ENCODE measurements around the gene NINL.

NINL gene

DNA sequence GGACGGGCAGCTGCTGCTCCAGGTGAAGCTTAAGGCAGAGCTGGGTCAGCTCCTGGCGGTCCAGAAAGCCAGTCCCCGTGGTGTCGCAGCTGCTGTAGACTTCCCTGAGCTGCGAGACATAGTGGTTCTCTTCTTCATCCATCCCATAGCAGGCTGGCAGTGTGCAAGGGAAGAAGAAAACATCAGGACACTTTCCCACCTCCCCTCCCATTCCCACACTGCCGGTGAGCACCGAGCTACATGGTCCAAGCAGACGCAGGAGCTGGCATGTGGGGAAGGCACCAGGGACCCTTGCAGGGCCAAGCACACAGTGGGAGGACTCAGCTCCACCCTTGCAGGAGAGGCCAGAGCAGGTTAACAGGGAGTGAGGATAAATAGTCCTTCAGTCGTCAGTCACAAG, 58.9 kb downstream of the NINL start:
- no peaks in the 10 kb centered on the region for H4K20me1 ChIP-seq
- no peak overlapping the region for H3K9ac ChIP-seq
- H3K9me3 ChIP-seq: peaks cover 24% of the 10 kb centered on the region
- no peaks in the 10 kb centered on the region for H3K4me1 ChIP-seq
- H3K4me3 ChIP-seq: no peak overlapping the region
- H3K27ac ChIP-seq: no peak overlapping the region
- H3K27me3 ChIP-seq: no peaks in the 10 kb centered on the region
- peaks cover 32% of the 10 kb centered on the region for H3K36me3 ChIP-seq
- no peak overlapping the region for H3K4me2 ChIP-seq
- no peak for TF ChIP-seq Cebpa-rat (IDR thresholded peaks at IDR 0.05)

DNA sequence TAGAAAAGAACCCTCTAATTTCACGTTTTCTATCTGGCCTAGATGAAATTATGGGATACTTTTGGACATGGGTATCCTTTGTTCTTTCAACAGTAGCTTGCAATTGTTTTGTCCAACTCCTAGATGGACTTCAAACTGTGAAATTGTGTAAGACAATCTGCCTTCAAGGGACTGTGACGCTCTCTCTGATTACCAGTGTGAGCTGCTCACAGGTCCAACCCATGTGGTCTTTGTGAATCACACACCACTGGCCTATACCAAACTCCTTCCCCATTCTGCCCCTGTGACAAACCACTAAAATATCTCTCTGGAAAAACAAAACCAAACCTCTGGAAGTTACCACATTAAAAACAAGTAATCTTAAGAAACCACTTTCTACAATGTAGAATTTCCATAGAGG, 59.5 kb downstream of the NINL start:
- Histone ChIP-seq H3K9me3 (peaks cover 24% of the 10 kb centered on the region), H3K4me3 (no peak overlapping the region), H3K4me1 (no peaks in the 10 kb centered on the region), H3K9ac (no peak overlapping the region), H3K4me2 (no peak overlapping the region), H3K36me3 (peaks cover 35% of the 10 kb centered on the region), H4K20me1 (no peaks in the 10 kb centered on the region), H3K27ac (no peak overlapping the region), H3K27me3 (no peaks in the 10 kb centered on the region)
- no peak for TF ChIP-seq Cebpa-rat (IDR thresholded peaks at IDR 0.05)

DNA sequence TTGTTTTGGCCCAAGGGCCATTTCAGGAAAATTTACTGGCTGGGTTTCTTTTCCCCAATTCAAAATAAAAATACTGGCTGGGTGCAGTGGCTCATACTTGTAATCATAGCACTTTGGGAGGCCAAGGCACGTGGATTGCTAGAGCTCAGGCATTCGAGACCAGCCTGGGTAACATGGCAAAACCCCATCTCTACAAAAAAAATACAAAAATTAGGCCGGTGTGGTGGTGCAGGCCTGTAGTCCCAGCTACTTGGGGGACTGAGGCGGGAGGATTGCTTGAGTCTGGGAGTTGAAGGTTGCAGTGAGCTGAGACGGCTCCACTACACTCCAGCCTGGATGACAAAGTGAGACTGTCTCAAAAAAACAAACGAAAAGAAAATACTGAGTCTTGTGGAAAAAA, 60.0 kb downstream of the NINL start:
- no peak overlapping the region for H3K4me3 ChIP-seq
- no peaks in the 10 kb centered on the region for H3K27me3 ChIP-seq
- TF ChIP-seq Cebpa-rat (IDR thresholded peaks at IDR 0.05): no peak
- no peak overlapping the region for H3K9ac ChIP-seq
- H3K4me2 ChIP-seq: no peak overlapping the region
- H3K9me3 ChIP-seq: peaks cover 24% of the 10 kb centered on the region
- no peaks in the 10 kb centered on the region for H3K4me1 ChIP-seq
- peaks cover 40% of the 10 kb centered on the region for H3K36me3 ChIP-seq
- H3K27ac ChIP-seq: no peak overlapping the region
- H4K20me1 ChIP-seq: no peaks in the 10 kb centered on the region

DNA sequence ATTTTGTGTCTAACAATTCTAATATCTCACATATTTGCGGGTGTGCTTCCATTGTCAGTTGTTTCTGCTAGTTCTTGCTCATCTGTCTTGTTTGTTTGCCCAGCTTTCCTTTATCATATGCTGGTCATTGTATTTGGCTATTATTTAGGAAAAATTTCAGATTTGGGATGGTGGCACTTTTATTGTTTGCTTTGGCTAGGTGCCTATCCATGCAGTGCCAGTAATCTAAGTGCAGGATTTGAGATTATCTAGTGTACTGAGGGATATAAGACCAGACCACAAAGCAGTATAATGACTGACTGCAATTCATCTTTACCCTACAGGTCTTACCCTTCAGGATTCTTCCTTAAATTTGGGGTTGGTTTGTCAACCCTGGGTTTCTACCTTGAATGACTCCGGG, 63.9 kb downstream of the NINL start:
- Histone ChIP-seq H4K20me1 (no peaks in the 10 kb centered on the region), H3K36me3 (peaks cover 54% of the 10 kb centered on the region), H3K4me2 (no peak overlapping the region), H3K9me3 (peaks cover 42% of the 10 kb centered on the region), H3K27ac (no peak overlapping the region), H3K4me3 (no peak overlapping the region), H3K9ac (no peak overlapping the region), H3K4me1 (peaks cover 14% of the 10 kb centered on the region), H3K27me3 (no peaks in the 10 kb centered on the region; the same call in 1 of the 2 replicates)
- TF ChIP-seq Cebpa-rat (IDR thresholded peaks at IDR 0.05): no peak

DNA sequence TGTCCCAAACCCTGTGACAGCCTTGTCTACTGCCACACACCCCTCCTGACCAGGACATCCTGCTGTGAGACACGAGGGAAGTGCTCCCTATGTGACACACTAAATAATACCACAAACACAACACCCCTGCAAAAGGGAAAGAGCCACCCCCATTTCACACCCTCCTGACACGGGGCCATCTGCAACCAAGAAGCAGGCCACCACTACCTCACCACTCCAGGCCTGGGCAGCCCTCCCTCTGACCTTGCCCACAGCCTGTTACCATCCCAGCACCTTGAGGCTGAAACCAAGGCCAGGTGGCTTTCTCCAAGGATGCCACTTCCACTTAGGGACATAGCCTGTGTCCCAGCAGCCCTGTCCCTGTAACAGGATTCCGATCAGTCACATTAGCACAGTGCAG, 68.2 kb downstream of the NINL start:
- no peak for TF ChIP-seq Cebpa-rat (IDR thresholded peaks at IDR 0.05)
- no peak overlapping the region for H3K4me2 ChIP-seq
- no peak overlapping the region for H3K27ac ChIP-seq
- H3K27me3 ChIP-seq: no peaks in the 10 kb centered on the region; the same call in 1 of the 2 replicates
- H3K4me1 ChIP-seq: peaks cover 21% of the 10 kb centered on the region
- peaks cover 84% of the 10 kb centered on the region for H3K9me3 ChIP-seq
- H3K9ac ChIP-seq: no peak overlapping the region
- H4K20me1 ChIP-seq: no peaks in the 10 kb centered on the region
- peaks cover 73% of the 10 kb centered on the region for H3K36me3 ChIP-seq
- no peak overlapping the region for H3K4me3 ChIP-seq

DNA sequence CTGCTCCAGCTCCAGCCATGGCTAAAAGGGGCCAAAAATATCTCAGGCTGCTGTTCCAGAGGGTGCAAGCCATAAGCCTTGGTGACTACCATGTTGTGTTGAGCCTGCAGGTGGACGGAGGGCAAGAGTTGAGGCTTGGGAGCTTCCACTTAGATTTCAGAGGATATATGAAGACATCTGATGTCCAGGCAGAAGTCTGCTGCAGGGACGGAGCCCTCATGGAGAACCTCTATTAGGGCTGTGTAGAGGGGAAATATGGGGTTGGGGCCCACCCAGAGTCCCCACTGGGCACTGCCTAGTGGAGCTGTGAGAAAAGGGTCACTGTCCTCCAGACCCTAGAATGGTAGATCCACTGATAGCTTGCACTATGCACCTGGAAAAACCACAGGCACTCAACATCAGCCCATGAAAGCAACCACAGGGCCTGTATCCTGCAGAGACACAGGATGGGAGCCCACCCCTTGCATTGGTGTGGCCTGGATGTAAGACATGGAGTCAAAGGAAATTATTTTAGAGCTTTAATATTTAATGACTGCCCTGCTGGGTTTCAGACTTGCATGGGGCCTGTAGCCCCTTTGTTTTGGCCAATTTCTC, 70.5 kb downstream of the NINL start:
- no peak for TF ChIP-seq Cebpa-rat (IDR thresholded peaks at IDR 0.05)
- Histone ChIP-seq H3K27me3 (no peaks in the 10 kb centered on the region; the same call in 1 of the 2 replicates), H3K9me3 (peaks cover 74% of the 10 kb centered on the region), H4K20me1 (no peaks in the 10 kb centered on the region), H3K4me2 (no peak overlapping the region), H3K9ac (no peak overlapping the region), H3K4me3 (peak overlapping the region; percentile 23; the same call in 1 of the 2 replicates), H3K36me3 (peaks cover 75% of the 10 kb centered on the region), H3K27ac (no peak overlapping the region), H3K4me1 (peaks cover 34% of the 10 kb centered on the region)

DNA sequence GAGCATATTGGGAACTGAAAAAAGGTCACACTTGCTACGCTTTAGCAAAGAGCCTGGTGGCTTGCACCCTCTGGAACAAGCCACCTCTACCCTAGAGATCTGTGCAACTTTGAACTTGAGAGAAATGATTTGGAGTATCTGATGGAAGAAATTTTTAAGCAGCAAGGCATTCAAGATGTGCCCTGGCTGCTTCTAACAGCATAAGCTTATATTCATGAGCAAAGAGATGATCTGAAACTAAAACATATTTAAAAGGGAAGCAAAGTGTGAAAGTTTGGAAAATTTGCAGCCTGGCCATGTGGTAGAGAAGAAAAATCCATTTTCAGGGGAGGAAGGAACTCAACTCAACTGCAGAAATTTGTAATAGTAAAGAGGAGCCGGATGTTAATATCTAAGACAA, 71.1 kb downstream of the NINL start:
- Histone ChIP-seq H3K4me1 (peaks cover 40% of the 10 kb centered on the region), H3K4me2 (no peak overlapping the region), H3K27me3 (no peaks in the 10 kb centered on the region; the same call in 1 of the 2 replicates), H3K4me3 (0 out of 2 replicates have a peak overlapping the region, but pooled peaks have one; percentile 23), H3K9me3 (peaks cover 71% of the 10 kb centered on the region), H4K20me1 (no peaks in the 10 kb centered on the region), H3K27ac (no peak overlapping the region), H3K36me3 (peaks cover 81% of the 10 kb centered on the region), H3K9ac (no peak overlapping the region)
- TF ChIP-seq Cebpa-rat (IDR thresholded peaks at IDR 0.05): no peak

DNA sequence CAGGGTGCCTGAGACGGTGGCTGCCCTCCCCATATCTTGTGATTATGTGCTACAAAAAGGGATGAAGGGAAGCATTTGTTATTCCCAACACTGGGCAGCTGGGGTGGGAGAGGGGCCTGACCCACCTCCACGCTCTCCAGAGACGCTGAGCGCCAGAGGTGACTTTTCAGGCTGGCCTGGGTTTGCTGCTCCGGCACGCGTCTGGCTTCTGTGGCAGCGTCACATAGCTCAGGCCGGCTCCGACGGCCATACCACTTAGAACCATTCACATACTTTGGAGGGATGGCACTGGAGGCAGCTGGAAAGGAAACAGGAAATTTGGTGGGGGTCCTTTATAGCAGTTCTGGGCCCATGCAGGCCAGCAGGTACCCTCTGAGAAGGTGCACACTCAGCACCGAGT, 72.6 kb downstream of the NINL start:
- TF ChIP-seq Cebpa-rat (IDR thresholded peaks at IDR 0.05): no peak
- Histone ChIP-seq H3K9ac (no peak overlapping the region), H3K4me1 (peaks cover 40% of the 10 kb centered on the region), H3K4me2 (no peak overlapping the region), H3K27me3 (no peaks in the 10 kb centered on the region; the same call in 1 of the 2 replicates), H3K4me3 (no peak overlapping the region), H3K9me3 (peaks cover 65% of the 10 kb centered on the region), H4K20me1 (no peaks in the 10 kb centered on the region), H3K36me3 (peaks cover 89% of the 10 kb centered on the region), H3K27ac (no peak overlapping the region)

DNA sequence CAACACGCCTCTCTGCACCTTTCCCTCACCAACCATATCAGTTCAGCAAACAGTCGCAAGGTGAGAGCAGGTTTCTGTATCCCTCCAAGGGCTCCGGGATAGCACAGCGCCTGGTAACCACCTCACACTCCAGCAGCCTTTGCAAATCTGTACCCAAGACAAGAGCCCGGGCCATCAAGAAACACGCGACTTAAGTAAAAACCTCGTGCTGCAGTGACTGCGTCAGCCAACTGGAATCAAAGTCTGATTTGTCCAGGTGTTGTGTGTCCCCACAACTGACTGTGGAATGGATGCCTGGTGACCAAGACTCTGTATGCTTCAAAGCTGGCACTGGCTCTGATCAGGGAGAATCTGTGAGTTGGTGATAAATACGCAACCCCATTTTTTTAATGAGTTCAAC, 74.1 kb downstream of the NINL start:
- Histone ChIP-seq H4K20me1 (no peaks in the 10 kb centered on the region), H3K4me2 (no peak overlapping the region), H3K36me3 (peaks cover 74% of the 10 kb centered on the region), H3K27me3 (no peaks in the 10 kb centered on the region), H3K4me1 (peaks cover 55% of the 10 kb centered on the region), H3K4me3 (no peak overlapping the region), H3K27ac (no peak overlapping the region), H3K9me3 (peaks cover 50% of the 10 kb centered on the region), H3K9ac (no peak overlapping the region)
- no peak for TF ChIP-seq Cebpa-rat (IDR thresholded peaks at IDR 0.05)

DNA sequence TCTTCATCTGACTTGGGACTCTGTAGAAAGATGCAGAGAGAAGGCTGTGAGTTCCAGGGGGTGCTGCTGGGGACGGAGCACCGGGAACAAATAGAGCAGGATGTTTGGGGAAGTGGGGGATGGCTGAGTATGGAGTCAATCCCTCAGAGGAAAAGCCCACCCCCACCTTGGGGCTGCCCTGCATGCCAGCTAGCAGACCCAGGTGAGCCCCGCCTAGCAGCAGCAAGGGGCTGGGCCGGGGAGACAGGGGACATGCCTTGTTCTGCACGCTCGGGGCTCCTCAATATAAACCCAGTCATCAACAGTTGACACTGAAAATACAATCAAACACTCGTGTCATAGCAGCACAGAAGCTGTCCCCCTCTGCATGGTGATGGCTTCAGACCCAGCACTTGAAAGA, 74.6 kb downstream of the NINL start:
- H3K9ac ChIP-seq: no peak overlapping the region
- no peak overlapping the region for H3K27ac ChIP-seq
- H3K27me3 ChIP-seq: no peaks in the 10 kb centered on the region
- peak overlapping the region; percentile 63 for H3K4me2 ChIP-seq
- peaks cover 70% of the 10 kb centered on the region for H3K36me3 ChIP-seq
- no peaks in the 10 kb centered on the region for H4K20me1 ChIP-seq
- H3K4me1 ChIP-seq: peaks cover 59% of the 10 kb centered on the region
- peaks cover 46% of the 10 kb centered on the region for H3K9me3 ChIP-seq
- H3K4me3 ChIP-seq: no peak overlapping the region
- TF ChIP-seq Cebpa-rat (IDR thresholded peaks at IDR 0.05): no peak

DNA sequence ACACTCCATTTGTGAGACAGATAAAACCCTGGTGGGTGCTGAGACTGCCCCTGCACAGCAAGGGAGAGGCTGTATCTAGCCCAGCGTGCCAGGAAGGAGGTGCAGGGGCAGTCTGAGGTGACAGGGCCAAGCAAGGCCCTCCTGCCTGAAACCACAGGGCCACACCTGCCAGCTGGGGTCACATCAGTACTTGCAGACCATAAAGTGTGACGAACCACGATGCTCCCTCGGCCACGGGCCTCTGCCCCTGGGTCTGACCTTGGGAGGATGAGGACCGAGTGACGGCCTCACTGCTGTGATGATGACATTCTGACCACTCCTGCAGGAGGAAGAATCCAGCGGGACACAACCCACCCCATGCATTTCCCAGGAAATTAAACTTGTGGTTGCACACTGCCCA, 75.1 kb downstream of the NINL start:
- peaks cover 40% of the 10 kb centered on the region for H3K9me3 ChIP-seq
- peaks cover 65% of the 10 kb centered on the region for H3K36me3 ChIP-seq
- H3K9ac ChIP-seq: no peak overlapping the region
- no peak for TF ChIP-seq Cebpa-rat (IDR thresholded peaks at IDR 0.05)
- no peaks in the 10 kb centered on the region for H3K27me3 ChIP-seq
- H3K27ac ChIP-seq: no peak overlapping the region
- no peaks in the 10 kb centered on the region for H4K20me1 ChIP-seq
- peak overlapping the region; percentile 63 for H3K4me2 ChIP-seq
- H3K4me1 ChIP-seq: peaks cover 59% of the 10 kb centered on the region
- H3K4me3 ChIP-seq: no peak overlapping the region
